Fibroblast of pulmonary artery (primary cell): Measurements from ENCODE around the gene NKD1.

Experiments used
- DNase-seq: peaks from one replicate; pipeline ENCODE4 v3.0.0-alpha.2; 2010; ENCODE audit warnings: low read depth
- H3K4me3 ChIP-seq: replicated peaks from 2 replicates; pipeline ENCODE4 v1.5.1; 2011; ENCODE audit warnings: low read depth, mild to moderate bottlenecking, control low read depth, low read length, moderate library complexity
- CTCF ChIP-seq: IDR thresholded peaks from 2 replicates; pipeline ENCODE4 v1.5.1; 2011; ENCODE audit warnings: mild to moderate bottlenecking, control low read depth, low read length, inconsistent platforms; ENCODE audit errors: missing control alignments

NKD1 gene

GRCh38 chr16:50558913-50559312, 10.7 kb downstream of the NKD1 start:
- no peak for TF ChIP-seq CTCF
- H3K4me3 ChIP-seq: no peak overlapping the region
- DNase-seq: no peak

- no peak for DNase-seq
- no peak for TF ChIP-seq CTCF
- no peak overlapping the region for H3K4me3 ChIP-seq
Measured at GRCh38 chr16:50559342-50559741, 11.1 kb downstream of the NKD1 start.

GRCh38 chr16:50559804-50560514, 11.8 kb downstream of the NKD1 start:
- no peak for DNase-seq
- H3K4me3 ChIP-seq: no peak overlapping the region
- no peak for TF ChIP-seq CTCF

GRCh38 chr16:50560903-50561863, 13.0 kb downstream of the NKD1 start:
- DNase-seq: no peak
- no peak for TF ChIP-seq CTCF
- H3K4me3 ChIP-seq: no peak overlapping the region

GRCh38 chr16:50562657-50563056, 14.5 kb downstream of the NKD1 start:
- H3K4me3 ChIP-seq: no peak overlapping the region
- no peak for TF ChIP-seq CTCF
- DNase-seq: no peak

- H3K4me3 ChIP-seq: no peak overlapping the region
- no peak for TF ChIP-seq CTCF
- no peak for DNase-seq
Measured at GRCh38 chr16:50563989-50564388, 15.8 kb downstream of the NKD1 start.
